HL-60/S4 treated with retinoic acid at 250 ng/mL for 4 days and 3 days (cell line): Measurements from ENCODE around the gene MOV10.

Experiments
- in situ Hi-C: fragments of 300-500 bp; cut with MboI; formaldehyde crosslinking; loops from 2 replicates; pipeline ENCODE4 v1.7.0; 2022; ENCODE audit warnings: low sequenced_read_pairs

The MOV10 gene

DNA sequence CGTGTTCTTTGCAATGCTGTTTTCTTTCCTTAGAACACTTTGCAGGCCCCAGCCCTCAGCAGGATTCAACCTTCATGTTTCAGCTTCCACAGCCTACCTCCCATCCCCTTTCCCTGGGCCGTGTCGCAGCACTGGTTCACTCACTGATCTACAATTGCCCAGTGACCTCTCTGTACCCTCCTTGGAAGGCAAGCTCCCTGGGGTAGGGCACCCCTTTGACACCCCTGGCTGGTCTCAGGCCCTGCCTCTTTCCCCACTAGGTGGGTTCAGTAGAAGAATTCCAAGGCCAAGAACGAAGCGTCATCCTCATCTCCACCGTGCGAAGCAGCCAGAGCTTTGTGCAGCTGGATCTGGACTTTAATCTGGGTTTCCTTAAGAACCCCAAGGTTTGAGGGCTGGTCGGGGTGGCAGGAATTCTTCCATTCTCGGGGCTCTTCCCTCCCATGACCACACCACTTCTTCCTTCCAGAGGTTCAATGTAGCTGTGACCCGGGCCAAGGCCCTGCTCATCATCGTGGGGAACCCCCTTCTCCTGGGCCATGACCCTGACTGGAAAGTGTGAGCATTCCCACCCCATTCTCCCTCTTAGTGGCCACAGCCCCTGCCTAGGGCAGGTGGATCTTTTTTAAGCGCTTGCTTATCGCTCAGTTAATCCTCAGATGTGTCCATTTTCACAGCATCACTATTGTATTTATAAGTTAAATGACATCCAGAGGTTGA lies 25.1 kb downstream of the MOV10 start:
- in situ Hi-C loops = loop anchor here (25.0 kb wide), 2 partner anchors 312 to 338 kb away; partner anchors contain the start of gene CTTNBP2NL

DNA sequence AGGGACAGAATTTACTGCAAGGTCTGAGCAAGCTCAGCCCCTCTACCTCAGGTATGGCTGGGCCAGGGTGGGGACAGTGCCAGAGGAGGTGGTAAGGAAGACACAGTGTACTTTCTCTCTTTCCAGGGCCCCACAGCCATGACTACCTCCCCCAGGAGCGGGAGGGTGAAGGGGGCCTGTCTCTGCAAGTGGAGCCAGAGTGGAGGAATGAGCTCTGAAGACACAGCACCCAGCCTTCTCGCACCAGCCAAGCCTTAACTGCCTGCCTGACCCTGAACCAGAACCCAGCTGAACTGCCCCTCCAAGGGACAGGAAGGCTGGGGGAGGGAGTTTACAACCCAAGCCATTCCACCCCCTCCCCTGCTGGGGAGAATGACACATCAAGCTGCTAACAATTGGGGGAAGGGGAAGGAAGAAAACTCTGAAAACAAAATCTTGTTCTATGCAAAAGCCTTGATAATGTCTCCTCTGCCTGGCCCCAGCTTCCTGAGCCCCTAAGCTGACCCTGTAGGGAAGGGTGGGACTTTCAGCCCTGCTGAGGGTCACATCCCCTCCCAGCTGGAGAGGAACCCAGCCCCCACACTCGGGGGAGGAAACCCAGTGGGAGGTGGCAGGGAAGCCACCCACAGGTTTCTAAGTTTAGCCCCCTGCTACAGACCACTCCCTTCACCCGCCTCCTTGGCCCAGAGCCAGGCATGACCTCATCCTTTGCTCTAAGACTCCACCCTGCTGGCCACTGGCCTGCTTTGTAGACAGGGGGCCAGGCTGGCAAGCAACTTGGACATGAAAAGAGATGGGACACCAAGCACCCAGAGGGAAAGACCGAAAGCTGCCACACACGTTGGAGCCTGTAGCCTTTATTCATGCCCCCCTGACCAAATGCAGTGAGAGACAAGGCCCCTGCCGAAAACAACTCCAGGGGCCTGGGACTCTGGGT lies 26.1 kb downstream of the MOV10 start:
- in situ Hi-C loops = loop anchor here (25.0 kb wide), 2 partner anchors 313 to 337 kb away; partner anchors contain the start of gene CTTNBP2NL

GRCh38 chr1:112701227-112702066 lies 27.0 kb downstream of the MOV10 start:
- in situ Hi-C loops = loop anchor here (25.0 kb wide), 2 partner anchors 314 to 336 kb away; partner anchors contain the start of gene CTTNBP2NL

DNA sequence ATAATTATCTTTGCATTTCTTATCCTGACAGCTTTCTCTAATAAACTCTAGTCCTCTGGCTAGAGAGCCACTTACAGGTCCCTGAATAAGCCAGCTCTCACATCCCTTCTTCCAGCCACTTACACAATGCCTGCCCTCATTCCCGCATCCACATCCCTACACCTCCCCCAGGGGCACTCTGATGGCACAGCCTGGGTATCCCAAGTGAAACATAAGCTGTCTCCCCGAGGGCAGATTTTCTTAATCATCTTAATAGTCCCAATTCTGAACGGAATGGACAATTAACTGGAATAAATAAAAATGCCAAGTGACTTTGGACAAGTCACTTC lies 27.6 kb downstream of the MOV10 start:
- in situ Hi-C loops = loop anchor here (25.0 kb wide), 2 partner anchors 315 to 335 kb away; partner anchors contain the start of gene CTTNBP2NL

- in situ Hi-C loops = loop anchor here (25.0 kb wide), 2 partner anchors 315 to 335 kb away; partner anchors contain the start of gene CTTNBP2NL
Measured at GRCh38 chr1:112702420-112703261, 28.2 kb downstream of the MOV10 start.

DNA sequence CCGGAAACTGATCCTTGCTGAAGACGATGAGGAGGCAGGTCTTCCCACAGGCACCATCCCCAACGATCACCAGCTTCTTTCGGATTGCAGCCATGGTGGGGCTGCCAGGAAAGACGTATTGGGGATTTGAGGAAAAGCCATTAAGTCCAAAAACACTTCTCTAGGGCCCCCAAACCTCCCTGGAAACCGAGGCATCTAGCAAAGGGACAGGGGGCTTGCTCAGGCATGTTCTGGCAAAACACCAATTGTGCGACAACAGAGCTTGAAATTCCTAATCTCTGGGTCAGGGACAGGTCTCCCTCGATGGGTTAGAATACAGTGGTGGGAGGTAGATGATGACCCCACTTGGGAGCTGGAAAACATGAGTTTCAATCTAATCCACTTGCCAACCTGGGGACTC lies 29.2 kb downstream of the MOV10 start:
- in situ Hi-C loops = loop anchor here (25.0 kb wide), 2 partner anchors 316 to 334 kb away; partner anchors contain the start of gene CTTNBP2NL

DNA sequence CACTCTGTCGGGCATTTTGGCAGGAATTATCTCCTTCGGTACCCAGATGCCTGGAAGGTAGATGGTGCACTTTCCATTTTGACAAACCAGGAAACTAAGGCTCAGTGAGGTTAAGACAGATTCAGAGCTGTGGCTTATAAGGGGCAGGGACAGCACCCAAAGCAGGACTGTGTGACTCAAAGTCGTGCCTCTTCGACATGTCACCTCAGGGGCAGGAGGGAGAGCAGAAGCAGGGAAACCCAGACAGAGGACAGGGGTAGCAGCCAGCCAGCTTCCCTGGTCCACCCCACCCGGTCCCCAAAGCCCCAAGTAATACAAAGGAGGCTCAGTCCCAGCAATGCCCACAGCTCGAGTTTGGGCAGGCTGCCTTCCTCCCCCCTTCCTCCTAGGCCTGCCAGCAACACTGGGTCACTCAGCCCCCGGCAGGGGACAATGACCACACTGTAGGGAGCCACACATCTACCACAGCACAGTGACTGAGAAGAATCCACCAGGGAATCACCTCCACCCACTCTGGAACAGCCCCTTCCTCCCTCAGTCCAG lies 30.0 kb downstream of the MOV10 start:
- in situ Hi-C loops = loop anchor here (25.0 kb wide), 2 partner anchors 317 to 333 kb away; partner anchors contain the start of gene CTTNBP2NL

- in situ Hi-C loops = loop anchor here (25.0 kb wide), 2 partner anchors 318 to 332 kb away; partner anchors contain the start of gene CTTNBP2NL
Measured at GRCh38 chr1:112704934-112705627, 30.6 kb downstream of the MOV10 start.

DNA sequence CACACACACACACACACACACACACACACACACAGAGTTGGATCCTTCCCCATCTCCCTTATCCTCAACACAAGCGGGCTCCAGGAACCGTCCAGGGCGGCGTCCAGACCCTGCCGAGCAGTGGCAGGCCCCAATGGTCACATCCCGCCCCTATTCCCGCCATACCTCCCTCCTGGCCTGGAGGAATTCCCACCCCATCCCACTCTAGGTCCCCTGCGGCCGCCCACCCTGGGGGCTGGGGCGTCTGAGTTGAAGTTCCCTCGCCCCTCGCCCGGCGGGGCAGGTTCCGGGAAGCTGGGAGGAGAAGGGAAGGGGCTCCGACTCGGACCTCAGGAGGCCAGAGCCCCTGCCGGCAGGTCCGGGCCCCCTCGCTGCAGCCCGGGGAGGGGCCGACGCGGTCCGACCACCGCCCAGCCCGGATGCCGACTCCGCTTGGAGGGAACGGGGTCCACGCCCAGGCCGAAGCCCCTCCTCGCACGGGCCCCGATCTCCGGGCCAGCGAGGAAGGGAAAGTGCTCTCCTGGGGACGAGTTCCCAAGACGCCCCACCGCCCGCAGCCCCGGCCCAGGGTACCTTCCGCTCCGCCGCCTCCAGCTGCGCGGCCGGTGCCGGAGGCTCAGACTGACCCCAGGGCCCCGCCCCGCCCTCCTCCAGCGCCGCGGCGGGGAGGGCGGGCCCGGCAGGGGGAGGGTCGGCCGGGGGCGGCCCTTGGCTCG lies 32.2 kb downstream of the MOV10 start, which contains the start of gene RHOC:
RHOC (minus strand) TSS at position 623 of the 716 bp plus-strand sequence. CDS start 3,328 bp downstream, outside the sequence.
- in situ Hi-C loops = loop anchor here (25.0 kb wide), 2 partner anchors 319 to 331 kb away; partner anchors contain the start of gene CTTNBP2NL

DNA sequence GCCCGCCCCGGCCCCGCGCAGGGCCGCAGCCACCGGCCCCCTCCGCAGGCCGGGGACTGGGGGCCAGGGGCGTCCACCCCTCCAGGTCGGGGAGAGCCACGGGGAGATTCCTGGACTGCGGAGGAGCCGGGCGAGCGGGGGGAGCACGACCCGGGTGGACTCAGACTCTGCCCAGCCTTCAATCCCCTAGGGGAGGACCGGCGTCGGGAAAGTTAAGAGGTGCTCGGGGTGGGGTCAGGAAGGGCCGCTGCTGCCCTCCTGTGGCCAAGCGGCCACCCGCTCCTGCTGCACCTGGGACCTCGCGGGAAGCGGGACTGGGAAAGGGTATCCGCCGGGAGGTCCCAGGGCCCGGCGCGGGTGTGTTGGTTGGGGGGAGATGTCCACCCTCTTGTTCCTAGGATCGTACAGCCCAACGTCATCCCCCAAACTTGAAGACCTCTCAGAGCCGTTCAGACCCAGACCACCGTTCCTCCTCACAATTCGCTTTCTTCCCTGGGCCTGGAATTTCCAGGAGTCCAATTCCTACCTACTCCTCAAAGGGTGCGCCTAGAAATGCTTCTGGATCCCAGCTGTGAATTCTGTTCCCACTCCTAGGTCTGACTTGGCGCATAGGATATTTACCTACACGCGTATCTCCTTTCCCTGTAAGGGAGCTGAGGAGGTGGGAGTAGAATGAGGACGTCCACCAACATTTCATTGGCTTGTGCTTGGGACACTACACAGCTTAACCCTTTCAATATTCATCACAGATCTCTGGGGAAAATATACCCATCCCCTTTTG lies 33.0 kb downstream of the MOV10 start:
- in situ Hi-C loops = loop anchor here (25.0 kb wide), 2 partner anchors 320 to 330 kb away; partner anchors contain the start of gene CTTNBP2NL

GRCh38 chr1:112708002-112708448 lies 33.6 kb downstream of the MOV10 start:
- in situ Hi-C loops = loop anchor here (25.0 kb wide), 2 partner anchors 321 to 329 kb away; partner anchors contain the start of gene CTTNBP2NL

- in situ Hi-C loops = loop anchor here (25.0 kb wide), 2 partner anchors 321 to 329 kb away; partner anchors contain the start of gene CTTNBP2NL
Measured at GRCh38 chr1:112708489-112708888, 34.0 kb downstream of the MOV10 start.

GRCh38 chr1:112710159-112710558 lies 35.7 kb downstream of the MOV10 start:
- in situ Hi-C loops = loop anchor here (25.0 kb wide), 2 partner anchors 323 to 327 kb away; partner anchors contain the start of gene CTTNBP2NL

DNA sequence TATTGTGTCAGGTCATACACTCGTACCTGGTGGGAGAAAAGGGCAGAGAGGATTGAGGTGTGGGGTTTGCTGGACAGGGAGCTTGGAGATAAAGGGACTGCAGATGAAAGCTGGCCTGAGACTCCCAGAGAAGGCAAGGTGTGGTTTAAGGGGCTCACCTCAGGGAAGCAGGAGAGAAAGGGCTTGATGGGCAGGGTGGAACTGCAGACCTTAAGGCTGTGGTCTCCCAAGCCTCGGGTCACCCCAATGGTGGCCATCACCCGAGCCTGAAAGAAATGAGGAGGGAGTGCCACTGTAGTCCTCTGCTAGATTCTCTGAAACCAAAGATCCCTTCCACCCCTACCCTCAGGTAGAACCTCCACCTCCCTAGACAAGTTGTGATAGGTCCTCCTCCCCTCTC lies 36.1 kb downstream of the MOV10 start:
- in situ Hi-C loops = loop anchor here (25.0 kb wide), 2 partner anchors 323 to 327 kb away; partner anchors contain the start of gene CTTNBP2NL

GRCh38 chr1:112711041-112711440 lies 36.6 kb downstream of the MOV10 start:
- in situ Hi-C loops = loop anchor here (25.0 kb wide), 2 partner anchors 324 to 326 kb away; partner anchors contain the start of gene CTTNBP2NL

DNA sequence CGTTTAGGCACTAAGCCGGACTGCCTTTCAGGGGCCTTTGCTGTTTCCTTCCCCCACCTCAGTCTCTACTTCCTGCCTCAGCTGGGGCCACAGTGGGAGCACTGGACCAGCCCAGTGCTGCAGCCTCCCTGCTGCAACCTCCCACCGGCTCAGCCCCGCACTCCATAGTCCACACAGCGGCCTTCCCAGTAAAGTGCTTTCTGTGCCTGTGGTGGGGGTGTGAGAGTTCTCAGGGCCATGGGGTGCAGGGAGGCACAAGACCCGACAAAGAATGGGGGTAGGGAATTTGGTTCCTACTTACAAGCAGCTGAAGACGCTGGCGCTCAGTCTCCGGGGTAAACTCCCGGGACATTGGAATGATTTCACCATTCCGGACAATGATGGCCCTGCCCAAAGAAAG lies 37.2 kb downstream of the MOV10 start:
- in situ Hi-C loops = loop anchor here (25.0 kb wide), 2 partner anchors 324 to 326 kb away; partner anchors contain the start of gene CTTNBP2NL
